Right lobe of liver (tissue), 4 donors: ENCODE measurements around the gene C16orf86.

ENCODE experiments used
- POLR2A ChIP-seq: fragments of 450-650 bp; IDR thresholded peaks from one replicate; pipeline ENCODE4 v1.6.1; 2017; ENCODE audit warnings: antibody characterized with exemption, mild to moderate bottlenecking
- TF ChIP-seq, protein P1 (sequence below), 4 donors: fragments of 200-600 bp in 3 of 4; fragments of 450-650 bp in 1 of 4; IDR thresholded peaks; one replicate each; pipeline versions ENCODE4 v1.5.1 to v1.8.0; 2016 to 2022; ENCODE audit warnings: antibody characterized with exemption in 4 of 4, mild to moderate bottlenecking in 2 of 4
- donor health status: DM: no; HTN: no; CAD: no.
- donor health status: DM: no; HTN: no; CAD: no.
- donor health status: DM: no; HTN: yes; CAD: no.

DNA sequence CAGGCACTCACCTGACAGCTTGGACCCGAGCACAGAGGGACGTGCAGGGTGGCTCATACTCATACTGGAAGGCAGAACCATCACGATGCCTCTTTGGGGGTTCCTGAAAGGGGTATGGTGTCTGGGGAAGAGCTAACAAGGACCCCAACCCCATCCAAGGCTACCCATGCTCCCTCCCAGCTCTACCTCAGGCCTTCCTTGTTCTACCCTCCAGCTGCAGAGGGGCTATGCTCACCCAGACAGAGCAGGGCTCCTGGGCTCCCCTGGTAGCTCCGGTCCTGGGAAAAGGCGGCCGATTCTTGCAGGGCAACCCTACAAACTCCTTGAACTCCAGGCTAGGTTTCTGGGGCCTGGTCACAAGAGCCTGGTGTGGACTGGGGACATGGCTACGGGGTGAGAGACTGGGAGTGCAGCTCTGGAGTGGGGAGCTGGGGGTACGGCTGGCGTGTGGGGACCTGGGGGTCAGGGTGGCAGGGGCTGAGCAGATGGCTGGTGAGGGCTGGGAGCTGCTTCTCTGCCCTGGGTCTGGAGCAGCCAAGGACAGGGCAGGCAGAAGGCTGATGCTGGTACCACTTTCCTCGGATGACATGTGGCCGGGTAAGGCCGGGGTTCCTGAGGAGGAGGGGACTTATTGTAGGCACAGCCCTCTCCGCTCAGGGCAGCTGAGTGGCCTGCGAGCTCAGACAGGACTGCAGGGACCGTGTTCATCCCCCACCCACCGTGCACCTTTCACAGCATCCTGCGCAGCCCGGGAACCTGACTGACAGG lies 8.7 kb upstream of the C16orf86 start:
- TF ChIP-seq POLR2A, result no peak
- TF ChIP-seq, protein P1, sequence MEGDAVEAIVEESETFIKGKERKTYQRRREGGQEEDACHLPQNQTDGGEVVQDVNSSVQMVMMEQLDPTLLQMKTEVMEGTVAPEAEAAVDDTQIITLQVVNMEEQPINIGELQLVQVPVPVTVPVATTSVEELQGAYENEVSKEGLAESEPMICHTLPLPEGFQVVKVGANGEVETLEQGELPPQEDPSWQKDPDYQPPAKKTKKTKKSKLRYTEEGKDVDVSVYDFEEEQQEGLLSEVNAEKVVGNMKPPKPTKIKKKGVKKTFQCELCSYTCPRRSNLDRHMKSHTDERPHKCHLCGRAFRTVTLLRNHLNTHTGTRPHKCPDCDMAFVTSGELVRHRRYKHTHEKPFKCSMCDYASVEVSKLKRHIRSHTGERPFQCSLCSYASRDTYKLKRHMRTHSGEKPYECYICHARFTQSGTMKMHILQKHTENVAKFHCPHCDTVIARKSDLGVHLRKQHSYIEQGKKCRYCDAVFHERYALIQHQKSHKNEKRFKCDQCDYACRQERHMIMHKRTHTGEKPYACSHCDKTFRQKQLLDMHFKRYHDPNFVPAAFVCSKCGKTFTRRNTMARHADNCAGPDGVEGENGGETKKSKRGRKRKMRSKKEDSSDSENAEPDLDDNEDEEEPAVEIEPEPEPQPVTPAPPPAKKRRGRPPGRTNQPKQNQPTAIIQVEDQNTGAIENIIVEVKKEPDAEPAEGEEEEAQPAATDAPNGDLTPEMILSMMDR (IDR thresholded peaks at IDR 0.05), result no peak
